Measurements from ENCODE around the gene PNMT.
A peak's percentile ranks its signal among the peaks of the same experiment; 100 is the strongest.

PNMT gene

DNA sequence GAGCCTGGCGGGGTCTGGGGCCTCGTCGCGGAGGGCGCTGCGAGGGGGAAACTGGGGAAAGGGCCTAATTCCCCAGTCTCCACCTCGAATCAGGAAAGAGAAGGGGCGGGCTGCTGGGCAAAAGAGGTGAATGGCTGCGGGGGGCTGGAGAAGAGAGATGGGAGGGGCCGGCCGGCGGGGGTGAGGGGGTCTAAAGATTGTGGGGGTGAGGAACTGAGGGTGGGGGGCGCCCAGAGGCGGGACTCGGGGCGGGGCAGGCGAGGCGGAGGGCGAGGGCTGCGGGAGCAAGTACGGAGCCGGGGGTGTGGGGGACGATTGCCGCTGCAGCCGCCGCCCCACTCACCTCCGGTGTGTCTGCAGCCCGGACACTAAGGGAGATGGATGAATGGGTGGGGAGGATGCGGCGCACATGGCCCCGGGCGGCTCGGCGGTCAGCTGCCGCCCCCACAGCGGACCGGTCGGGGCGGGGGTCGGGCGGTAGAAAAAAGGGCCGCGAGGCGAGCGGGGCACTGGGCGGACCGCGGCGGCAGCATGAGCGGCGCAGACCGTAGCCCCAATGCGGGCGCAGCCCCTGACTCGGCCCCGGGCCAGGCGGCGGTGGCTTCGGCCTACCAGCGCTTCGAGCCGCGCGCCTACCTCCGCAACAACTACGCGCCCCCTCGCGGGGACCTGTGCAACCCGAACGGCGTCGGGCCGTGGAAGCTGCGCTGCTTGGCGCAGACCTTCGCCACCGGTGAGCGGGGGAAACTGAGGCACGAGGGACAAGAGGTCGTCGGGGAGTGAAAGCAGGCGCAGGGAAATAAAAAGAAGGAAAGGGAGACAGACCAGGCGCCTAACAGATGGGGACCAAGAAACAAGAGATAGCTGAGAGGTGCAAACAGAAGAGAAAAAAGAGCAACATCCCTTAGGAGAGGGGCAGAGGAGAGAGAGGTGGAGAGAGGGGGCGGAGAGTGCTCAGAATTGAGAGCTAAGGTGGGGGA is at the start of gene PNMT:
PNMT (plus strand) TSS at position 509 of the 980 bp plus-strand sequence; CDS start at position 532, 23 bp downstream.
- DNase-seq (ENCODE audit: low read depth in 2 of 2): peak; percentile 57 to 66

DNA sequence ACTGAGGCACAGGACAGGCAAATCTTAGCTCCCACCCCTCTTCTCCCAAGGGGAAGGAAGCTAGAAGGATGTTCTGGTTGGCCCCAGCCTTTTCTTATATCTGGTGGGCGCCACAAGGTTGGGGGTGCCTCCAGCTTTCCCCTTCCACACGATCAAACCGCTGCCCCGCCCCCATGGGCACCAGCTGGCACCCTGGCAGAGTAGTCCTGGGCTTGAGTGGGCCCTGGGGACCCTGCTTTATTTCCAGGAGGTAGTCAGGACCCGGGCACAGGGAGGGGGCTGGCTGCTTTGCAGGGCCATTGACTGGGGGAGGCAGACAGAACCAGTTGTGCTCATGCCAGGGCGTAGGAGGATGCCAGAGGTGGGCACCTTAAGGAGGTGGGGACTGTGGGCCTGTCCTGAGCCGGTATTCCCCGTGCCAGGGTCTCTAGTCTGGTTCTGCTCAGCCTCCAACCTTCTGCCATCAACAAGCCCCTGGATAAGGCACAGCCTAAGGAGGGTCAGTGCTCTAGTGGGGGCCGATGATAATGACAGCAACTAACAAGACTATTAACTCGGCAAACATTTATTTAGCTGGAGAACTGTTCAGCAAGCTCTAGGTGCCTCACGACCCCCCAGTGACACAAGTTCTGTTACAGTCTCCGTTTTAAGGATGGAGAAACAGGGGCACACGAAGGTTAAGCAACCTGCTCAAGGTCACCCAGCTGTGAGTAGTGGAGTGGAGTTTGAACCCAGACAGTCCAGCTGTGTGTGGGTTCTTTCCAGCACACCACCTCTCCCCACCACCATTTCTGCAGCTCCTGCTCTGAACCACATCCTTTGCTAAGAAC is 49.1 kb upstream of the PNMT start:
- DNase-seq (ENCODE audit: low read depth in 2 of 2): no peak

- DNase-seq (ENCODE audit: low read depth in 2 of 2): no peak
Observed at GRCh38 chr17:39619786-39620101, 48.5 kb upstream of the PNMT start.

- DNase-seq (ENCODE audit: low read depth in 2 of 2): peak; percentile 73 to 84
Observed at GRCh38 chr17:39621523-39622379, 46.5 kb upstream of the PNMT start.

- peak in 1 of 2 donors; percentile 18 for DNase-seq (ENCODE audit: low read depth in 2 of 2)
Observed at GRCh38 chr17:39622380-39623006, 45.8 kb upstream of the PNMT start.

DNA sequence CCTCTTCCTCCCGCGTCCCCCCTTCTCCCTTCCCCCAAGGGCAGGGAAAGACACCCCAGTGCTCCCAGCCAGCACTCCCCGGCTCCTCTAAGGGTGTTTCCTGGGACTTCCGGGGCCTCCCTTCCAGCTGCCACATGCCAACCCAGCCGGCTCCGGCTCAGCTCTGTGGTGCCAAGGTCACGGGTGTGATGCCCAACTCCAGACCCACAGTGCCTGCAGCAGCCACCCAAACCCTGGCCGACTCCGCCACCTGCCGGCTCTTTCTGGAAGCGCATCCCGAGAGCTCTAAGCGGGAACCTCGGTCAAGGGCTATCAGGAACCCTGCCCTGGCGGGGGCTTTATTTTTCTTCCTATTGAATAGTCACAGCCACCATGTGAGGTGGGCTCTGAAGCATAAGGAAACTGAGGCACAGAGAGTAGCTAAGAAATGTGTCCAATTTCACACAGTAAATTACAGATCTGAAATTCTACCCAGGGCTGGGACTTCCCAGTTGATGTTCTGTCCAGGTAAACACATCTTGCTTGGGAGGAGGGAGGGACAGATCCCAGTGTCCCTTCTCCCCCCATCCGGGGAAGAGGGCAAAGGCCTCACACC is 44.8 kb upstream of the PNMT start:
- peak; percentile 80 to 86 for DNase-seq (ENCODE audit: low read depth in 2 of 2)

DNA sequence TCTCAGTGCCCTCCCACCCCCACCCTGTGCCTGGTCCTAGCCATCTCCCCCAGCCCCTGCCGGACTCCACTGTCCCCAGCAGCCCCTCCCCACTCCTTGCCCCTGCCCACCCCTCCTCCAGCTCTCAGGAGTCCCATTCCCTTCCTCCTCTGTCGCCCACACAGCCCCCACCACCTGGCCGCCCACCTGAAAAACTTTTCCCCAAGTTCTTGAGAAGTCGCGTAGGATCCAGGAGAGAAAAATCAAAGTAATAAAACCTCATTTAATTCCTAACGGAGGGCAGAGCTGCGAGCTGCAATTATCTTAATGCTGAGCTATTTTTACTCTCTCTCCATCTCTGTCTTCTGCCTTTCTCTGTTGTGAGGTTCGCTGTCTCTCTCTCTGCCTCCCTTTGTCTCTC is 43.9 kb upstream of the PNMT start:
- DNase-seq (ENCODE audit: low read depth in 2 of 2): no peak

DNA sequence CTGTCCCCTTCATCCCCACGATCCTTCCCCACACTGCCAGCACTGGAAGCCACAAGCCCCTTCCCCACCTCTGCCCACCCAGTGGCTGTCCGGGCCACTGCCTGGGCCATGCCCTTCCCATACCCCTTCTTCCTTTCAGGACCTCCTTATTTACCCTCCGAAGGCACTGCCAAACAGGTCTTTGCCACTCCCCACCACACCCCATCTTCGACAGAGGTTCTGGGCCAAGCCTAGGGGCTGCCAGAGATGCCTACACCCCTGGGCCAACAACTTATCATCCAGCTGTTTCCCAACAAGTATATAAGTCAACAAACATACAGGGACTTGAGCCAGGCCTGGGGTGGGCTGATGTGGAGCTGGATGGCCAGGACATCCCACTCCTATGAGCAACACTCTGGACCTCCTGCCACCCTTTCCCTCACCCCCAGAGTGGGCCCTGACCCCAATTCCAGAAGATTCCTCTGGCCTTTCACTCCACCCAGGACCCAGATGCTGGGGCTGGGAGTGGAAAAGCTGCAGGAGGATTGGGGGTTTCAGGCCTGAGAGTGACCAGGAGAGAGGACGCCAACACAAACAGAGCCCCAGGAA is 43.0 kb upstream of the PNMT start:
- no peak for DNase-seq (ENCODE audit: low read depth in 2 of 2)

DNA sequence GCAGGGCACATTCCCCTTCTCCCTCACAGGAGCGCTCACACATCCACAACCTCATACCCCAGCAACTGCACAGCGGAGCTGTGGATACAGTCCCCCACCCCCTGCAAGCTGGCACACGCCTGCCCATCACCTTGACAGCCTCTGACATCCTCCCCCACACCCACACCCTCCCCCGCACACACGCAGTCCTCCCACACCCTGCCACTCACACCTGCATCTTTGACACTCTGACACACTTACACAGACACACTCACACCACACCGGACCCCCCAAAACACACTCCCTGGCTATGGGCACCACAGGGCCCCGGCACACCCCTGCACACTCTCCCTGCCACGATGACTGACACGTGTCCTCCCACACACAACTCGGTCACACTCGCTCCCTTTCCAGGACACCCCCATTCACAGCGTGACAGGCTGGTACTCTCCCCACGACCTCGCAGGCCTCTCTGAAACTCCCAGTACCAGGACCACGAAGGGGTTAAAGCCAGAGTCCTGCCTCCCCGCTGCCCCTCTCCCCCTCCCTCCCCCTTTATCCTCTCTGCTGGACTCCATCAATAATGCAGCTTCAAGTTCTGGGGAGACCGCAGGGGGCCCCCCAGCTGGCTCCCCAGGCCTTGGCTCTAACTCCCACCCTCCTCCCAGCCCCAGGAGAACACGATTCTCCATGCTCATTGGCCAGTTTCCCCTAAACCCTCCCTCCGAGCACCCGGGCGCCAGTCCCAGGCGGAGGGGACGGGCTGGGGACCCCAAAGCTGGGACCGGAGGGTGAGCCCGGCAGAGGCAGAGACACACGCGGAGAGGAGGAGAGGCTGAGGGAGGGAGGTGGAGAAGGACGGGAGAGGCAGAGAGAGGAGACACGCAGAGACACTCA is 41.8 kb upstream of the PNMT start, which contains the start of gene PPP1R1B:
PPP1R1B (plus strand) TSS at position 782 of the 876 bp plus-strand sequence. CDS start 441 bp downstream, outside the sequence.
- DNase-seq (ENCODE audit: low read depth in 2 of 2): no peak

DNA sequence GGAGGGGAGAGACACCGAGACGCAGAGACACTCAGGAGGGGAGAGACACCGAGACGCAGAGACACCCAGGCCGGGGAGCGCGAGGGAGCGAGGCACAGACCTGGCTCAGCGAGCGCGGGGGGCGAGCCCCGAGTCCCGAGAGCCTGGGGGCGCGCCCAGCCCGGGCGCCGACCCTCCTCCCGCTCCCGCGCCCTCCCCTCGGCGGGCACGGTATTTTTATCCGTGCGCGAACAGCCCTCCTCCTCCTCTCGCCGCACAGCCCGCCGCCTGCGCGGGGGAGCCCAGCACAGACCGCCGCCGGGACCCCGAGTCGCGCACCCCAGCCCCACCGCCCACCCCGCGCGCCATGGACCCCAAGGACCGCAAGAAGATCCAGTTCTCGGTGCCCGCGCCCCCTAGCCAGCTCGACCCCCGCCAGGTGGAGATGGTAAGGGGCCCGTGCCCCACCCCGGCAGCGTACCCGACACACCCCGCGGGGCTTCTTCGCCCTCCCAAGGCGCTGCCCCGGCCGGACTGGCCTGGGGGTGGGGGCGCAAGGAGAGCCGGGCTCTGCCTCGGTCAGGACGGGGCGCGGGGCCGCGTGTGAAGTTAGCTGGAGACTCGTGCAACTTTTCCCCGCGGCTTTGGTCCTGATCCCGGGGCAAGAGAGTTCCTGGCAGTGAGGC is 41.1 kb upstream of the PNMT start:
- no peak for DNase-seq (ENCODE audit: low read depth in 2 of 2)

GRCh38 chr17:39627712-39628516 is 40.3 kb upstream of the PNMT start:
- DNase-seq (ENCODE audit: low read depth in 2 of 2): no peak

- no peak for DNase-seq (ENCODE audit: low read depth in 2 of 2)
Observed at GRCh38 chr17:39628655-39629493, 39.4 kb upstream of the PNMT start.

- DNase-seq (ENCODE audit: low read depth in 2 of 2): no peak
Observed at GRCh38 chr17:39629494-39629880, 38.8 kb upstream of the PNMT start.

GRCh38 chr17:39629898-39630297 is 38.4 kb upstream of the PNMT start:
- DNase-seq (ENCODE audit: low read depth in 2 of 2): no peak

- DNase-seq (ENCODE audit: low read depth in 2 of 2): no peak
Observed at GRCh38 chr17:39631403-39631802, 36.9 kb upstream of the PNMT start.

DNA sequence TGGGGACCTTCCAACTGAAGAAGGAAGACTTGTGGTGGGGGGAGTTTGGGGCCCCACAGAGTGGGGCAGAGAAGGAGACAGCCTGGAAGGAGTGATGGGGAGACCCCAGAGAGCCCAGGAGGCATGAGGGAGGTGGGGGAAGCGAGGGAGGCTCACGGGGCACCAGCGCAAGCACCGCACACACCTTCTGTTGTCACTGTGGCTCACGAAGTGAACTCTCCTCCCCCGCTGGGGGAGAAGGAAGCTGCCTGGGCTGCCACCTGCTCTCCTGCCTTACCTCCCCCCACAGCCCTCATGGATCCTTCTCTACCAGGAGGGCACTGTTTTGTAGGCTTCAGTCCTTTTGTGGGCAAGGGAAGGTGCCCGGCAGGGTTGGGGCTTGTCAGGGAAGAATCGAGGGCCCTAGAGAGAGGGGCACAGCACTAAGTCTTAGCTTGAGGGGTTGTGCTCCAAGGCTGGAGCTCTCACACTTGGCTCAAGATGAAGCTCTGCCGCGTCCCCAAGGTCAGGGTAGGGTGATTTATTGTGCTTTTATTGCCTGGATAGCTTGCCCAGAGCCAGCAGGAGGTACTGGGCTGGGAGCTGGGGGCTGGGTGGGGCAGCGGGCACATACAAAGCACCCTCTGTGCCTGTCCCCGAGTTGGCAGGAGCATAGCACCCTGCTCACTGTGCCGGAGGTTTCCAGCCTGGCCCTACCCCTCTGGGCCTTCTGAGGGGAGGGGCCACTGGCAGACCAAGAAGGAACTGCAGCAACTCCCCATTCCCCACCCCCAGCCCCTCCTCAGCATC is 35.9 kb upstream of the PNMT start:
- no peak for DNase-seq (ENCODE audit: low read depth in 2 of 2)

Data from stimulated activated CD8-positive, alpha-beta memory T cell treated with anti-CD3 and anti-CD28 coated beads, Interleukin-2, amount 100 ng/mL, for 48 hours (primary cell).